ENCODE measurements around the gene PNRC2. TPM values are rescaled to one million over a fixed set of nuclear protein-coding genes. Genes with fewer than 3 reads are reported as not detected.

PNRC2 gene
- total RNA-seq, 4 donors from 2014 or later: 139 to 173 (median 153) TPM

DNA sequence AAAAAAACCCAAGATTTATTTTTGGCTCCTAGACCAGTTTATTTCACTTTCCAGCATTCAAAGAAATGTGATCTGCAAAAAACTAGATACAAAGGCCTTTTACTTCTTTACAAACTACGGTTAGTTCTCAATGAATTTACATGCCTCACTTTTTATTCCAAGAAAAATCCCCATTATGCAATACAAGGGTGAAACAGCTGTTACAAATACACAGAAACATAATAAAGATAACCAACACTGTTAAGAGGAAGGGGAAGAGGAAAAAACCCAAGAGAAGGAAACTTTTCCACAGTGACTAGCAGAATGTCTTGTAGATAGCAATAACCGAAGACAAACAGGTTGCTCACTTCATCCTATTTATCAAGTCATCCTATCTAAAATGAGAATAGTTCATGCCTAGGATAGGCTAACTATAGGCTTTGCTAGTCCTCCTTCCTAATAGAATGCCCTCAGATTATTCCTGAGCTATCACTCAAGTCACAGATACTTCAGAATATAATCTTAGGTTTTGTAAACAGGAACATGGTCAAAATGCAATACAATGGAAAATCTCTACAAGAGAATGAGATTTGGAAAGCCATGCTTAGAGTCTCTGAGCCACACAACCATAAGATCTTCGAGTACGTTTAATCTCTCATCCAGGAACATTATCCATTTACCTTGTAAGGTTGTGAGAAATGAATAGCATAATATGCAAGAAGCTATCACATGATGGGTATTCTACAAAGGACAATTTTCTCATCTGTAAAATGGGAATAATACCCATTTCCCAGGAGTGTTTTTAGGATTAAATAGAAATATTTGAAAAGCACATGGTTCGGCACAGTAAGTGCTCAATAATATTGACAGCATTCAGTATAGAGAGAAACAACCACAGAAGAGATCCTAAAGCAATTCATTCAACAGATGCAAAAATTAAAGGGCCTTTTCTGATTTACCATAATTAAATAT is 5.4 kb downstream of the PNRC2 start:
- TF ChIP-seq, protein P1, sequence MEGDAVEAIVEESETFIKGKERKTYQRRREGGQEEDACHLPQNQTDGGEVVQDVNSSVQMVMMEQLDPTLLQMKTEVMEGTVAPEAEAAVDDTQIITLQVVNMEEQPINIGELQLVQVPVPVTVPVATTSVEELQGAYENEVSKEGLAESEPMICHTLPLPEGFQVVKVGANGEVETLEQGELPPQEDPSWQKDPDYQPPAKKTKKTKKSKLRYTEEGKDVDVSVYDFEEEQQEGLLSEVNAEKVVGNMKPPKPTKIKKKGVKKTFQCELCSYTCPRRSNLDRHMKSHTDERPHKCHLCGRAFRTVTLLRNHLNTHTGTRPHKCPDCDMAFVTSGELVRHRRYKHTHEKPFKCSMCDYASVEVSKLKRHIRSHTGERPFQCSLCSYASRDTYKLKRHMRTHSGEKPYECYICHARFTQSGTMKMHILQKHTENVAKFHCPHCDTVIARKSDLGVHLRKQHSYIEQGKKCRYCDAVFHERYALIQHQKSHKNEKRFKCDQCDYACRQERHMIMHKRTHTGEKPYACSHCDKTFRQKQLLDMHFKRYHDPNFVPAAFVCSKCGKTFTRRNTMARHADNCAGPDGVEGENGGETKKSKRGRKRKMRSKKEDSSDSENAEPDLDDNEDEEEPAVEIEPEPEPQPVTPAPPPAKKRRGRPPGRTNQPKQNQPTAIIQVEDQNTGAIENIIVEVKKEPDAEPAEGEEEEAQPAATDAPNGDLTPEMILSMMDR (IDR thresholded peaks at IDR 0.05): no peak
- no peak for DNase-seq (ENCODE audit: low spot score)
- ATAC-seq (ENCODE audit: low FRiP score): peak; percentile 25

DNA sequence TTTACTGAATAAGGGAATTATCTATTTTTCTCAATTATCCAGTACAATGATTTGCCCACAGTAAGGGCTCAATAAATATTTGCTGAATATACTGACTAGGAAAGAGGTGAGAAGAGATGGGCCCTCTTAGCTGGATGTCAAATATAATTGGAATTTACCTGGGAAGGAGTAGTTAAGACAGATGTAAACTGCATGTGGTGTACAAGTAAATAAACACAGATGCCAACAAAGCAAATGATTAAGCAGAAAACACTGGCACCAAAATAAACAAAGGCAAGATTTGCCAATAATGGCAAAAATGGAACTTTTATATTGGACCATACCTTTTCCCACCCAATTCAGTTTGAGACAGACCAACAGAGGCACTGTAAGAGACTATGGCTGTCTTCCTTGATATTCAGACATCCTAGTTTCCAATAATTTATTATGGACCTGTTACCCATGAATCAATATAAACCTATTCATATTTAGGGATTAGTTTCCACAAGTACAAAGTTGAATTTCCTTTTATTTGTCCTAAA is 7.4 kb downstream of the PNRC2 start:
- no peak for ATAC-seq (ENCODE audit: low FRiP score)
- TF ChIP-seq, protein P1 (IDR thresholded peaks at IDR 0.05): no peak
- no peak for DNase-seq (ENCODE audit: low spot score)

DNA sequence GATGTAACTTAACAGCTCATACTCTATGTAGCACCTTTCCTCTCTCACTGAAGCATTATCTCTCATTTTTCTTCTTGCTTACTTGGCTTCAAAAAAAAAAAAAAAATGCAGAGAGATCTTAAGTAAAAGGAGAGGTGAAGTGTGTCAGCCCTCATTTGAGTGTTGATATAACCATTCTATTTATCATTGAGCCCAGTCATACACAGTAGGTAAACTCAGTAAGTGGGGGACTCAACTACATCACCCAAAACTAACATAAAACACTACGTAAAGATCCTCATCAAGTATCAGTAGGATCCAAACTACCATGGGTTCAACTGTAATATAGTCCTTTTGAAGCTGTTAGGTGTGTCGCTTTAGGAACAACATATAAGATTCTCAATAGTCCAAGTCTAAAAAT is 8.2 kb downstream of the PNRC2 start:
- DNase-seq (ENCODE audit: low spot score): no peak
- no peak for ATAC-seq (ENCODE audit: low FRiP score)
- TF ChIP-seq, protein P1 (IDR thresholded peaks at IDR 0.05): no peak

DNA sequence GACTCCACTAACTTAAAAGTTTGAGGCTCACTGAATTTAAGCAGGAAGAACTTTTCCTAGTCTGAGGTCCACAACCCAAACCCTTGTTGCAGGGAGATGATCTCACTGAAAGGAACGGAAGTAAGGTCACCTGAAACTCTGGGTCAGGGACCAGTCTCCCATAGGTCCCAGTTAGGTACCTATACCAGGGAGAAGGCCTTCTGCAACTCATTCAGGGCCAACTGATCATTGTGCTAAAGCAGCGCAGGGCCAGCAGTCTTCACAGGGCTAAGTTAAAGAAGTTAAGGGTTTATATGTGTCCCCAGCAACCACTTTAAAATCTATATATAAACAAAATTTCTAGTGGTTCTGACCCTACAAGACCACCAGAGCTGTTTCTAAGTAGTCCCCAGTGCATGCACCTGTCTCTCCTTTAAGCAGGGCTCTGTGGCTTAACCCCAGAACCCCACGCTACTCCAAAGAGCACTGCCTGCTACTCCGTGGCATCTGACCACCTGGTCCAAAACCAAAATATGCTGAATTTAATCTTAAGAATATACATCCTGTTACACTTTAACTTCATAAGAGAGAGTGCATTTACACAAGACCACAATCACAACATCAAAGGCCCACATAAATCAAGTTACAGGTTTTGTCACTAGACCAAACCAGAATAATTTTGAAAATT is 17.7 kb downstream of the PNRC2 start:
- ATAC-seq (ENCODE audit: low FRiP score): no peak
- TF ChIP-seq, protein P1 (IDR thresholded peaks at IDR 0.05): no peak
- no peak for DNase-seq (ENCODE audit: low spot score)

DNA sequence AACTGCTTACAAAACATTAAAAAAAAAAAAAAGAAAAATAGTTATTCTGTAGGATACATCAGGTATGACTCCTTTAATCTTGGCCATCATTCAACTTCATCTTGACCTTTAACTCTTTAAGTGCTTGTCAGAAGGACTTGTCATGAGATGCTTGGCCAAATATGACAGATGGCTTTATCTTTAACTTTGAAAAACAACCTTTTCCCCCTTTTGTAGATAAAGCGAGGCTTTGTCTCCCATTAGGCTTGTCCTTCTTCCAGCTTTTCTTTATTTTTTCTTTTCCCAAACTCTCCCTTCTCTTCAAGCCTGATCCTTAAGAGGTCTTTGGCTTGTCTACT is 18.2 kb downstream of the PNRC2 start:
- DNase-seq (ENCODE audit: low spot score) (no peak), ATAC-seq (ENCODE audit: low FRiP score) (no peak)
- TF ChIP-seq, protein P1 (IDR thresholded peaks at IDR 0.05): no peak

DNA sequence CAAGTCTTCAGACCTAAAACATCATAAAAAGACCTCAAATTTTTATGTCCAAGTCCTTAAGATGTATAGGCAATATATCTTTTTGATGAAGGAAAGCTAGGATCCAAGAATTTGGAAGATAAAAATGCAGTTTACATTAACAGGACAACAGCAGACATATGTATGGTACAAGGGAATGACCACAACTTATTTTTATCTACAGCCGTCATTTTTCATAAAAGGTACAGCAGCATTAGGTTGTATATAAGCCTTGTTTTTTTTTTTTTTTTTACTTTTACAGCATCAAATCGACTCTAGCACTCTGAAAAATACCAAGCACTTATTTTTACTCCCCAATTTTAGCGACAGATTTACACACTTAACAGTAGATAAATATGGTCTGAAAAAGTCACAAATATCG is 19.2 kb downstream of the PNRC2 start:
- no peak for DNase-seq (ENCODE audit: low spot score)
- no peak for ATAC-seq (ENCODE audit: low FRiP score)
- TF ChIP-seq, protein P1 (IDR thresholded peaks at IDR 0.05): no peak

All from omental fat pad (tissue), 4 donors.